HG03196 (cell line): ENCODE measurements around the gene HNRNPA3.
"Not testable (repeated sequence)": the region's sequence is repeated elsewhere in the genome, so short reads cannot be mapped to it uniquely, and the experiment has no call there.

ENCODE experiments used
- ATAC-seq: cut with Tn5 transposase; IDR thresholded peaks from one replicate; pipeline ENCODE4 v1.9.1; 2021; ENCODE audit not compliant: unreplicated experiment

HNRNPA3 gene

DNA sequence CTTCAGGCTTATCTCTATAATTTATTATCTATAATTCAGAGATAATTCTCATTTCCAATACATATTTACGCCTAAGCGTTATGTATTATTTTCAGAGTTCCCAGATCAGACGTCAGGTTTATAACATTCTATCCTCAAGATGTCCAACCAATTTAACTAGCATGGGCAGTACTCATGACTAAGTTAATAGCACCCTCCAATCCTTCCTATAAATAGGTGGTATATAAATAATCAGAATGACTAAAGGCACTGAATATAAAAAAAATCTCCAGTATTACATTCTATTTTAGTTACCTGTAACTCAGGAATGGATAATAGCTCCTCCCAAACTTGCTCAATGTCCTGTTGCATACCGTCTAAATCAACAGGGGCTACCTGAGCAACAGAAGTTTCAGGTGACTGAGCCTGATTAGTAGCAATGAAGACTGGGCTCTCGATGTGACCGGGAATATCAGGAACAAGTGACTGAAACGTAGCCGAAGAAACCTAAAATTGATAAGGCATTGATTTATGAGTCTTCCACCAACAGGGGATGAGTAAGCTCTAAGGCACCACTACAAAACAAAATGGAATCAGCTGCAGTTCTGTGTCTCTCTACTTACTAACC lies 19.6 kb downstream of the HNRNPA3 start:
- ATAC-seq, result no peak

- no peak for ATAC-seq
These were observed 21.7 kb downstream of the HNRNPA3 start for GRCh38 chr2:177234267-177234666.

DNA sequence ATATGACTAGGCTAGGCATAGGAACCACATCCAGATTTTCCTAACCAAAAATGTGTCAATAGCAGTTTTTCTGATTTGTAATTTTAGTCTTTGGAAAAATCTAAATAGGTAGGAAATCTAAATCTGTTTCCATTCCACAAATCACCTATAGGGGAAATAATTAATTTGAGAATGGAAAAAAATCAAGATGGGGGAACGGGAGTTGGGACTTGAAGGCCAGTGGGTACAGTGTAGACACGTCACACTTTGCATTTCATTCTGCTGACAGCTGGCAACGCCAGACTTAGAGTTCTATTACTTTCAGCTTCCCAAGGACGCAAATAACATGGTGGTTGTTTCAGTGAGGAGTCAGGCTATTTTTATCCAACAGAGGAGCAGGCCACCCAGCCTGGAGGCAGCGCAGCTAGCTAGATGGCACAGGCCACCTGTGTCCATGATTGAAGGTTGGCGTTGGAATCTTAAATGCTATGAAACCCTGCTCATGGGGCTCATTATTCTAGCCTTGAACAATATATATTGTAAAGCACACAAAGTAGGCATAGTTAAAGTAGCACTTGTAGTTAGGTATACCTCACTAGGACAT lies 23.4 kb downstream of the HNRNPA3 start:
- ATAC-seq, result no peak

DNA sequence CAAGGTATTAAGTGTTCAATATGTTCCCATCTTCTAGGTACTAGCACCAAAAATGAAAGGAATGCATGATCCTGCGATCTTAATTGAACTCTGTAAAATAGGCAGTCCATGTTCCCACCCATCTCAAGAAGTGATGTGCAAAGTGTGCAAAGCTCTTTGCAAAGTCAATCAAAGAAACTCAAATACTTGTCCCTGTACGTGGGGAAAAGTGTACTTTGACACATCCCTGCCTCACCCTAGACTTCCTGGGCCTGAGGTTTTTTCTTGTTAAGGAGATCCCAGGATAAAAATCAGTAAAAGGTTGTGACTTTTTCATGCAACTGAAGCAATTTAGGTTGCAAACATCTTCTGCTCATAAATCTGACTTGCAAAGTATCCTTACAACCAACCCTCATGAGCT lies 25.3 kb downstream of the HNRNPA3 start:
- no peak for ATAC-seq

- ATAC-seq, result no peak
These were observed 26.5 kb downstream of the HNRNPA3 start for GRCh38 chr2:177239053-177239452.

DNA sequence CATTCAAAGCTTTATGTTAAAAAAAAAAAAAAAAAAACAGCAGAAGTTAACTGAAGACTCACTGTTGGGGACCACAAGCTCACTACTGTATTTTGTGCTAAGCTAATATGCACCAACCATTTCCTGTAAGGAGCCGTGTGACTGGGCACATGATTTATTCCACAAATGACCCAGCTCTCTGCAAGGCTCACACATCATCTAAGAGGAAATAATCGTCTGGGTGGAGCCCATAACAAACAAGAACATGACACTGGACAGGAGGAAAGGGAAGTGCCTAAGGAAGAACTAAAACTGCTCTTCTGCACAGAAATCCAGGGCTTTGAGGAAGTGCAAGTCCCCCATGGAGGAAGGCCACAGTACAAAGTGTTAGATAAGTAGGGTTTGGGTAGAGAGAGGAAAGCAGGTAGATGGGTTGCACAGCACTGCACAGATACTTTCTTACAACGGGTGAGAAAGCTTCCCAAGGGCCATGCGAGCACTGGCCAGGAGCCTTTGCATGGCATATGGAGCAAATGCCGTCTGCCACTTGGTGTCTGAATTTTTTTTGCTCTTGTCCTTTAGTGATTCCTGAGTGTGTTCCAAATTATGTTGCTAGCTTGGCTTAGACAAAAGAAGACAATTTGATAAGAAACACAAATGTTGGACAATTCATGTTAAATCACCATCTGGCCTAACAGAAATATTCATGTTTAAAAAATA lies 27.5 kb downstream of the HNRNPA3 start:
- peak; percentile 73 for ATAC-seq

DNA sequence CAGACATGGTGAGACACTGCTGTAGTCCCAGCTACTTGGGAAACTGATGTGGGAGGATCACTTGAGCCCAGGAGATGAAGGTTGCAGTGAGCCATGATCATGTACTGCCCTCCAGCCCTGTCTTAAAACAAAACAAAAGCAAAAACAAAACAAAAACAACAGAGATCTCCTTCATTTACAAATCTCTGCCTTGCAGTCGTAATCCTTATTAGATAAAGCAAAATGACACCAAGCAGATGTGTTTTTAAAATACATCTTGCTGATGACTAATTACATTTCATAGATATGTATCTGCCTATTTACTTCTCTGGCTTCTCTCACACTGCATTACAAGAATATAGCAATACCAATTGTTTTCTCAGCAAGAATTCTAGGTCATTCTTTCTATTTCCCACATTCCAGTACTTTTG lies 29.1 kb downstream of the HNRNPA3 start:
- ATAC-seq, result no peak

- no peak for ATAC-seq
These were observed 29.8 kb downstream of the HNRNPA3 start for GRCh38 chr2:177242121-177242987.

GRCh38 chr2:177243073-177243472 lies 30.5 kb downstream of the HNRNPA3 start:
- no peak for ATAC-seq

- ATAC-seq, result no peak
These were observed 30.9 kb downstream of the HNRNPA3 start for GRCh38 chr2:177243476-177243875.

- no peak for ATAC-seq
These were observed 31.7 kb downstream of the HNRNPA3 start for GRCh38 chr2:177244244-177244771.

- ATAC-seq, result no peak
These were observed 32.4 kb downstream of the HNRNPA3 start for GRCh38 chr2:177245010-177245422.

GRCh38 chr2:177246000-177246399 lies 33.4 kb downstream of the HNRNPA3 start:
- no peak for ATAC-seq

GRCh38 chr2:177246523-177247030 lies 34.0 kb downstream of the HNRNPA3 start:
- not testable (repeated sequence) for ATAC-seq

GRCh38 chr2:177247693-177248262 lies 35.2 kb downstream of the HNRNPA3 start:
- no peak for ATAC-seq

GRCh38 chr2:177249038-177249437 lies 36.4 kb downstream of the HNRNPA3 start:
- ATAC-seq, result no peak

DNA sequence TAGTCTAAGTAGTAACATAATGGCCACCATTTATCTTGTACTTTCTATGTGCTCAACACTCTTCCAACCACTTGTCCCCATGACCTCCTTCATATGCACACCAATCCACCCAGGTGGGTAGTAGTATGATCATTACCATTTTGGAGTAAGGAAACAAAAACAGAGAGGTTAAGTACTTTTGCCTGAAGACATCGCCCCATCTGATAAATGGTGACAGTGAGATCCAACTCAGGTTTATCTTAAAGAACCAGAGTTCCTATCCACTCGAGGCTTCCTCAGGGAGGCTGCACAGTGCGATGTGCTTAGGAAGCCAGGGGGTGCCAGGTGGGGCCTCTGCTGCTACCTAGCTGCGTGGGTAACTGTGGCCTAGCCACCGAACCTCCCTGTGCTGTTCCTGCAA lies 37.9 kb downstream of the HNRNPA3 start:
- ATAC-seq, result no peak

GRCh38 chr2:177251165-177251542 lies 38.6 kb downstream of the HNRNPA3 start:
- ATAC-seq, result no peak

- ATAC-seq, result no peak
These were observed 40.4 kb downstream of the HNRNPA3 start for GRCh38 chr2:177252808-177253531.

DNA sequence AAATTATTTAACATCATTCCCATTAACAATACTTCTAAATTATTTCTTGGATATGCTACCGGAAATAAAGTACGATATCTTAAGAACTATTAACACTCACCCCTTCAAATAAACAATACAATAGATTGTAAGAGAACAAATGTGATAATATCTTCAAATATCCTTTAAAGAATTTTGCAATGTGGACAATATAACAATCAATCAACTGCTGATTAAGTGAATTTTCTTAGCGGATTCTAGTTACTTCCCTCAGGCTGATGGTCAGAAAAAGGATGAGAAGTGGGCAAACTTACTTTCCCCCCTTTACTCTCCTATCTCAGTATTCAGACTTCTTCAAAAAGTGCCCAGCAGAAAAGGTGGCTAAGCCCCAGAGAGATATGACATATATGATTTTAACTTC lies 41.1 kb downstream of the HNRNPA3 start:
- ATAC-seq, result no peak
